Sciatic nerve (tissue), 2 donors: ENCODE data around the gene CASP9. TPM values are rescaled to one million over a fixed set of nuclear protein-coding genes. Genes with fewer than 3 reads are reported as not detected.
"Not testable (repeated sequence)": the region's sequence is repeated elsewhere in the genome, so short reads cannot be mapped to it uniquely, and the experiment has no call there.

Experiments
- ATAC-seq: fragments of 200-7000 bp; cut with Tn5 transposase; one replicate; pipeline ENCODE4 v1.9.1; 2020; ENCODE audit warnings: mild to moderate bottlenecking, moderate library complexity
- DNase-seq: peaks from one replicate; pipeline ENCODE4 v3.0.0-alpha.2; 2020; ENCODE audit warnings: low spot score
- intact Hi-C: fragments of 100-400 bp; cut with DNase I; formaldehyde crosslinking; loops from one replicate; pipeline ENCODE4 v1.14.2; 2022
- total RNA-seq: library from RNA; stranded (reverse); fragmentation: NEBNext Ultra II Directional; extraction: Animal tissue kit (Norgen Biotek cat#: 25700); gene quantifications from one replicate; pipeline ENCODE4 v1.2.1, GENCODE V29; 2021
- donor health status: DM: no; HTN: no; CAD: no.
- donor health status: DM: no; HTN: no; CAD: no.

The CASP9 gene
- total RNA-seq, 1 donor from 2014 or later: 25.1 TPM

DNA sequence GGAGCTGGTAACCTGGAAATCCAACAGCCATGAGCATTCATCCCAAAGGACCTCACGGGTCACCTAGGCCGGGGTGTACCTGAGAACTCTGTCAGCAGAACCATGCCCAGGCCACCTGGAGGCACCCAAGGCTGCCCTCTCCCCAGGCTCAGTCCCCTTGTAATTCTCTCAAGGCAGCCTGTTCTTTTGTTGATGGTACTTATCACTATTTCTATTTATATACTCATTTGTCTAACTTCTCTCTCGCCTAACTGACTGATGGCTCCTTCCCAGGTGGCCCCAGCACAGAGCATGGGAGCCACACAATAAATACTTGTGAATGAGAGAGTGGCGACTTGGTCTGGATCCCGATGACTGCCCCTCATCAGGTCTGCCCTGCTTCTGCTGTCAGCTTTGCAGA is 16.7 kb downstream of the CASP9 start:
- intact Hi-C loops: no loop called here
- ATAC-seq (no peak), DNase-seq (no peak)

DNA sequence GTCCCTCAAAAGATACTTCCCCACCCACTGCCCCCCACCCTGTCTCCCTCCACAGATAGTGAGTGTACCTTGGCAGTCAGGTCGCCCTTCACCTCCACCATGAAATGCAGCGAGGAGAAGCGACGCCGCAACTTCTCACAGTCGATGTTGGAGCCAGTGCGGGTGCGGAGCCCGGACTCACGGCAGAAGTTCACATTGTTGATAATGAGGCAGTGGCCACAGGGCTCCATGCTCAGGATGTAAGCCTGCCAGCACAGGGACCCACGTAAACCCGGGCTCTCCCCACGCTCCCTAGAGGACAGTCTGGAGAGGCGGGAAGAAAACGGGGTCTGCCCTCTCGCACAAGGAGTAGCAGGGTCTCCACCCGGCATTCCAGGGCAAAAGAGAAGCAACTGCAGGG is 17.2 kb downstream of the CASP9 start:
- intact Hi-C loops: no loop called here
- no peak for DNase-seq
- ATAC-seq: no peak

DNA sequence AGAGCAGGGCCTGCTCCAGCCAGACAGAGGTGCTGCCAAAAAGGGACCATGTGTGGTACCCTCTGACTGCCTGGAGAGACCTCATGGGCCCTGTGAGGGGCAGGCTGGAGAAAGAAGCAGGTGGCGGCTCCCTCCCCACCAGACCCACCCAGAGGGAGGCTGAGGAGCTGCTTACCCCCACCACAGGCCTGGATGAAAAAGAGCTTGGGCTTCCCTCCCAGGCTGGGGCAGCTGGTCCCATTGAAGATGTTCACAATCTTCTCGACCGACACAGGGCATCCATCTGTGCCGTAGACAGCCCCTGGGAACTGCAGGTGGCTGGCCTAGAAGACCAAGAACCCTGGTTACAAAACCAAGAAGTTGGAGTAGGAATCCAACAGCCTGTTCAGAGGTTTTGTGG is 19.6 kb downstream of the CASP9 start:
- DNase-seq: no peak
- ATAC-seq: no peak
- intact Hi-C loops: no loop called here

DNA sequence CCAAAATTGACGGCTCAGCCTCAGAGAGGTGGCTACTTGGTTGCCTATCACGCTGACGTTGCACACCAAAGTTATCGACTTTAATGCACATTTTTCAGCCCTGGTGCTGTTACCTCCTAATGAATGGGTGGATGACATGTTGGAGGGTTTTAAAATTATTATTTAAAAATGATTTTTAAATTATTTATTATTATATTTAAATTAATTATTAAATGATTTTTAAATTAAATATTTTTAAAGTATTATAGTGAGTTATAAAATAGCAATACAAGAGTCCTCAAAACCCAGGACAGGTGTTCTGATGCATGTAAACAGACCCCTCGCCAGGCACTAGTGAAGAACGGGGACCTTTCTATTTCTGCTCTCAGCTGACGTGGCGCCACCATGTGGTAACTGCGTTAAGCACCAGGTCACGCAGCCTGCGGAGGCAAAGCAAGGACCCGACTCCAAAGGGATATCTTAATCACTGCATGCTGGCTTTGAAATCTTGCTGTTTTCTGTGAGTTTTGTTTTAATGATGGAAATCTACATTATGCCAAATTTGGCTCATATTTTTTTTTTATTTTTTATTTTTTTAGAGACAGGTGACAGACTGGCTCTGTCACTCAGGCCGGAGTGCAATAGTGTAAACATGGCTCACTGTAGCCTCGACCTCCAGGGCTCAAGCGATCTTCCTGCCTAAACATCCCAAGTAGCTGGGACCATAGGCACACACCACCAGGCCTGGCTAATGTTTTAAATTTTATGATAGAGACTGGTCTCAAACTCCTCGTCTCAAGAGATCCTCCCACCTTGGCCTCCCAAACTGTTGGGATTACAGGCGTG is 22.6 kb downstream of the CASP9 start:
- no peak for ATAC-seq
- intact Hi-C loops: no loop called here
- DNase-seq: no peak

DNA sequence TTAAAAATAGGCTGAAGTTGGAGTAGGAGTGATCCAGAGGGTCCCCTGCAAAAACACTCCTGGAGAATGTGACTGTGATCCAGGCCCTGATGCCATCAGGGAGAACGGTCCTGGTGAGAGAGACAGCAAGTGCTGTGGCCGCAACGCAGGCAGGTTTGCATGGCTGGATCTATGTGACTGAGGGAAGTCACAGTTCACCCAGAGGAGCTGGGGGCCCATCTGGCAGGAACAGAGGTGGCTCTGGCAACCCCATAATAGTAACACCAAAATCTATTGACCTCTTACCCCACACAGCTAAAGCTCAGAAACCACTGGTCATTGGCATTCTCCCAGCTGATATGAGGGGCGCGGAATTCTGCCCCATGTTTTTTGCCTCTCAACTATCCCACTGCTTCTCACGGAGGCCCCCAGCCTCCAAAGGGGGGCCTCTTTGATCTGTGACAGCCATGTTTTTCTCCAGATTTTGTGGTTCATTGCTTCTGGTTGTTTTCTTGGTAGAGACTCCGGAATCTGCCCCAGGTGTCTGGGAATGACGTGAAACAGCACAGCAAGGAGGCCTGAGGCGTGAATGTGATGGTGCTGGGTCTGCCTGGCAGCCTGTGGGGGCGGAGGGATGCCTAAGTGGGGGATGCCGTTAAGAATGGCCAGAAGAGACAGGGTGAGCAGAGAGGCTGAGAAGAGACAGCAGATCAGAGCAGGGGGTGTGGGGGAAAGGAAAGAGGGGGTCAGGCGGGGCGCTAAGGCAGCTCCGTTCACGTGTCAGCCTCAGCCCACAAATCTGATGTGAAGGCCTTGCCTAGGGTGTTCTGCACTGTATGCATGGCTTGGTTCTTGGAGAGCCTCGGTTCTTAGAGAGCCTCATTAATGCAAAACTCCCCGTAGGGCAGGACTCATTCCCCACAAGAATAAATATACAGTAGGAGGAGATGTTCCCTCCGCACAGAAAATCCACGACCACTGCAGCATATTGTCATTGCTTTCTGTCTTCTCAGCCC is 23.5 kb downstream of the CASP9 start:
- DNase-seq (no peak), ATAC-seq (no peak)
- intact Hi-C loops: no loop called here

DNA sequence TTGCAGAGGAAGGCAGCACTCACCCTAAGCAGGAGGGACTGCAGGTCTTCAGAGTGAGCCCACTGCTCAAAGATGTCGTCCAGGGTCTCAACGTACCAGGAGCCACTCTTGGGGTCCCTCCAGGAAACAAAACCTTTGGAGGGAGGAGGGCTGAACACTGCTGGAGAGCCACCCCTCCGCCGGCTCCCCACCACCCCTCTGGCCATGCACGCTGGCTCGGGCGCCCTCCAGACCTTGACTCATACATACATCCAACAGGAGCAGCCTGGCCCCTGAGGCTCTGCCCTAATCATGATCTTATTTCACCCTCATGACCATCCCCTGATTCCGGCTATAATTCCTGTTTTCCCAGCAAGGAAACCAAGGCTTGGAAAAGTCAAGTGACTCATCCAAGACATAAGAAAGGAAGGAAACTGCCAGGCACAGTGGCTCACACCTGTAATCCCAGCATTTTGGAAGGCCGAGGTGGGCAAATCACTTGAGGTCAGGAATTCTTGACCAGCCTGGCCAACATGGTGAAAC is 30.1 kb downstream of the CASP9 start:
- intact Hi-C loops: no loop called here
- no peak for DNase-seq
- no peak for ATAC-seq

DNA sequence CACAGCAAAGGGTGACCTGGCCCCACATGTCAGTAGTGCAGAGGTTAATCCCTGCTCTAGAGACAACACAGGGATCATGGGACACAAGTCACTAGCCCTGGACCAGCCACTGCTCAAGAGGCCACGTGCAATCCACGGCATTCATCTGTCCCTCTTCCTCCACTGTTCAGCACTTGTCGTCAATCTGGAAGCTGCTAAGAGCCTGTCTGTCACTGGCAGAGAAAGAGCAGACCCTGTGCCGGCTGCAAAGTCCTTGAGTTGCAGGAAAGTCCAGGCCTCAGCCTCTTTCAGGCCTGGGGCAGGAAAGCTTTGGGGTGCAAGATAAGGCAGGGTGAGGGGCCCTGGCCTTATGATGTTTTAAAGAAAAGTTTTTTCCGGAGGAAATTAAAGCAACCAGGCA is 31.4 kb downstream of the CASP9 start:
- peak; percentile 20 for ATAC-seq
- DNase-seq: no peak
- intact Hi-C loops: no loop called here

DNA sequence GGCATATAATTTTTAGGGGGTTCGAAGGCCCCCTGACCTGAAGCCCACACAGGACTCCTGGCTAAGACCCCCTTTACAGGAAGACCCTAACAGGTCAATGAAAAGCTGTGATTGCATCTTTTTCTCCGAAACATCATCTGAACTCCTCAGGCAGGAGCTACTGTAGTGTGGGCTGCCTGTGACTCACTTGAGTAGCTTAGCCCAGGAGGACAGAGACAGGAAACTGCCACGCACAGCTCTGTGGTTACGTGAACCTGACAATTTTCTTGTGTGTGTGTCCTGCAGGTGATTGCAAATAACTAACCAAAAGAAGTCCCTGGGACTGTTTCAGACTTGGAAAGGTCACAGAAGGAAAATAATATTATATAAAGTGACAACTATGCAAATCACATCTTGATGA is 33.0 kb downstream of the CASP9 start:
- DNase-seq, intact Hi-C loops, ATAC-seq: not testable (repeated sequence)

DNA sequence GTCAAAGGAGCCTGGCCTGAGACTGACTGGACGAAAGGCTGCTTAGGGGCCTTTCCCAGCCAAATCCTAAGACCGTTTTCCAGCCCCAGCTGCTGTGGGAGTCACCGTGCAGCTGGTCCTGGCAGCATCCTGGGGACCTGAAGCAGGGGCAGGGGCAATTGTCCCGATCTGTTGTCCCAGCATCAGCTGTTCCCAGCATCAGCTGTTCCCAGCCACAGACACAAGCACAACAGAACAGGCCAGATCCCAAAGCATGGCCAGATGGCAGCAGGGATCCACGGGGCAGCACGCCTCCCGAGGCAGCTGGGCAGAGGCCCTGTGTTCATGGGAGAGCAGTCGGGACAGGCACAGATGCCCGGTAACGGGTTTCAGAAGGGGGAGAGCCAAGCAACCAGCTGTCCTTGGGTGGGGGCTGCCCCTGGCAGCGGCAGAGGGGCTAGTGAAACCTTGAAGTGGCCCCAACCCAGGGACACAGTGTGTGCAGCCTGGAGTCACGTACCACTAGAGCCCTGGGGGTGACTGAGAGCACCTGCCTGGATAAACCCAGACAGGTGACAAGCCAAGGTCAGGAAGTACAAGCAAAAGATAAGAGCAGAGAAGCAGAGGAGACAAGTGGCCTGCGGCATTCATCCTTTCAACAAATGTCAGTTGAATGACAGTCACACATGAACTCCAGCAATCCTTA is 34.8 kb downstream of the CASP9 start:
- no peak for ATAC-seq
- DNase-seq: no peak
- intact Hi-C loops: no loop called here

DNA sequence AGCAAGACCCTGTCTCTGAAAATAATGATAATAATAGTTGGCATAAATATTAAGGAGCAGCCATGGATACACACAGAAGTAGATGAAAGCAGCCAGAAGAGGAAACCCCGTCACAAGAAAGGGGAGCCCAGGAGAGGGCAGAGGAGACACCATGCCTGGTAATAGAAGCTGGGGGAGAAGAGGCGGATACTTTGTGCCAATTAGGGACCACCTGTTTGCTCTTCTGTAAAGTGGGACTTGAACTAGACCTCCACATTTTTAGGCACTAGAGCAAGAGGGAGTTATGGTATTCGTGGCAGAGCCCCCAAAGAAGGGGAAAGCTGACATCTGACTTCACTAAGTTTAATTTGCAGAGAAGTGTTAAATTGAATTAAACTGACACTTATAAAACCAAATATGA is 35.6 kb downstream of the CASP9 start:
- DNase-seq: no peak
- intact Hi-C loops: no loop called here
- no peak for ATAC-seq

DNA sequence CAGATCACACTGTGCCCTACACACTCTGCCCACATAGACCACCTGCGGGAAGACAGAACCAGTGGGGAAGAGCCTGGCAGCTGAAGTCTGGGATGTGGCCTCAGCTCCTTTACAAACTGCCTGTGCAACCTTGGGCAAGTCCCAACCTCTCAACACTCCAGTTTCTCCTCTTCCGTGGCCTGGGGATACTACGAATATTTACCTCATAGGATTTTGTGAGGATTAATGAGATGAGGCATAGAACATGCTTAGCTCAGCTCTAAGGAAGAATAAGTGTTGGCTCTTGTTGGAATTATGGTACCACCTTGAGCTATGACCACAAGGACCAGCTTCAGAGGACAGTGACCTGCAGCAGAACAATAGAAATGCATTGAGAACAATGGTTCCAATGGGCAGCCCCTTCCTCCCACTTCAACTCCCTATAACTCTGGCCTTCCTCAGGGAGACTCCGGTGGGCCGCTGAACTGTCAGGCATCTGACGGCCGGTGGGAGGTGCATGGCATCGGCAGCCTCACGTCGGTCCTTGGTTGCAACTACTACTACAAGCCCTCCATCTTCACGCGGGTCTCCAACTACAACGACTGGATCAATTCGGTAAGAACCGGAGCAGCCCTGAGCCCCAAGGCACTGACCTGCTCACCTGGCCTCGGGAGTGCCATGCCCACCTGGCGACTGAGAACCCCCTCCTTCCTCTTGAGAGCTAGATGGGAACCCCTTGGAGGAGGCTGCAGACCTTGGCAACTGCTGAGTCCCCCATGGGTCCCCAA is 37.0 kb downstream of the CASP9 start:
- DNase-seq, intact Hi-C loops, ATAC-seq: not testable (repeated sequence)

DNA sequence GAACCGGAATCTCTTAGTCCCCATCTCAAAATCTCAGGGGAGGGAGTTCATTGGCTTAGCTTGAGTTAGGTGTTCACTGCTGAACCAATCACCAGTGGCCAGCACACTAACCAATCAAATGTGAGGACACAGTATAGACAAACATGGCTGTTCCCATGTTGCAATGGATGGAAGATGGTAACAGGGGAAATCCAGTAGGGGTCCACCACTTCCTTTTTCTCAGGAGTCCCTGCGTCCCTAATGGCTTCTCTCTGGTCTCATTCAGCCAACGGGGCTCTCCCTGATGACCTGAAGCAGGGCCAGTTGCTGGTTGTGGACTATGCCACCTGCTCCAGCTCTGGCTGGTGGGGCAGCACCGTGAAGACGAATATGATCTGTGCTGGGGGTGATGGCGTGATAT is 38.4 kb downstream of the CASP9 start:
- intact Hi-C loops: no loop called here
- DNase-seq: no peak
- no peak for ATAC-seq

DNA sequence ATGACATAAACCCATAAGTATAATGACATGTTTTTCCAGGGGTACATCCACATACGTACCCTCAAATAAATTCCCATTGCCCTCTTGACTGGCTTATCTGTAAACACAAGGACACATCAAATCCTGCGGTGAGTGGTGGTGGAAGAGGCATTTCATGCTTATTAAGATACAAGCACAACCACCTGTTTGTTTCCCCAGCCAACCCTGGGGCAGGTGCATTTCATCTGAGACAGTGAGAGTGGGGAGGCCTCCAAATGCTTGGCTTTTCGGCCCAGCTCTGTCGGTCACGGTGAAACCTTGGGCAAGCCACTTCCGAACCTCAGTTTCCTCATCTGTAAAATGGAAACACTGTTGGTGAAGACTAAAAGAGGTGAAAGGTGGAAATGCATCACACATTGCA is 39.6 kb downstream of the CASP9 start:
- intact Hi-C loops, DNase-seq, ATAC-seq: not testable (repeated sequence)

DNA sequence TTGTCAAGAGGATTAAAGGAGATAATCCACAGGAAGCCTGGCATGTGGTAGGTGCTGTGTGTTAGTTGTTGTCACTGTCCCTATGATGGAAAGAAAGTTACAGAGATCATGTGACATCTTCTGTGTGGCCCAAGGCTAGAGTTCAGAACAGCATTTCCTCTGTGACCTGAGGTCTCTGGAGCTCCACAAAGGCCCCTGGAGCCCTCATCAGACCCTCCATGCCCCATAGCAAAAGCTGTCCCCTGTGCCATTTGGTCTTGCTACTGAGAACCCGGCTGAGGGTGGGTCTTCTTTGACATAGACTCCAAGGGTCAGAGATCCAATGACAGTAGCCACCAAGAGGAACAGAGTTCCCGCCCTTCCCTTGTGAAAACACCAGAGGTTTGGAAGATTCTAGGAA is 40.0 kb downstream of the CASP9 start:
- ATAC-seq: no peak
- intact Hi-C loops: no loop called here
- no peak for DNase-seq

DNA sequence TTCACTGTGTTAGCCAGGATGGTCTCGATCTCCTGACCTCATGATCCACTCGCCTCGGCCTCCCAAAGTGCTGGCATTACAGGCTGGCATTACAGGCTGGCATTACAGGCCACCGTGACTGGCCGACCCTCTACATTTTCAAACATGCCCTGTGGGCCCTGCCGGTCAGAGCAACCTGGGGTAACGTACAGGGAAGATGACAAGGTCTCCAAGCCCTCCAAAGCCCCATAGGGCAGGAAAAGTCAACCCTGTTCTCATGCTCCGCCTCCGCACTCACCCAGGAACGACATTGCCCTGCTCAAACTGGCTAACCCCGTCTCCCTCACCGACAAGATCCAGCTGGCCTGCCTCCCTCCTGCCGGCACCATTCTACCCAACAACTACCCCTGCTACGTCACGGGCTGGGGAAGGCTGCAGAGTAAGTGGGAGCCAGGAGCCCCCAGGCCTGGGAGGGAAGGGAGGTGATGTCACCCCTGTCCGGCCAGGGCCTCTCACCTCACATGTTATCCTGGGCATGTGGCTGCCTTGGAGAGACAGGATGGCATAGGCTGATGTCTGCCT is 41.0 kb downstream of the CASP9 start:
- intact Hi-C loops, ATAC-seq, DNase-seq: not testable (repeated sequence)

DNA sequence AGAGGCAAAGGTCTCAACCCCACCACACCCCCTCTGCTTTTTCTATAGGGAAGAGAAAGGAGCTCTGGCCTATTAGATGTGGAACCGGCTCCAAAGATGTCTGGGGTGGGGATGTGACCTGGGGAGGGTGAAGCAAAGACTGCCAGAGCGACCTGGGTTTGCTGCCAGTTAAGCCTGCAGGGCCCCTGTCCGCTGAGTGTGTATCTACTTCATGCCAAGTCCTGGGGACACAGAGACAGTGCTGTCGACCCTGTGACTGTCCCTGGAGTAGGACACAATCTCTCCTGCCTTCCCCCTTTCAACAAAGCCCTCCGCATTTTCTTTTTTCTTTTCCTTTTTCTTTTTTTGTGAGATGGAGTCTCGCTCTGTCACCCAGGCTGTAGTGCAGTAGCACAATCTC is 41.6 kb downstream of the CASP9 start:
- intact Hi-C loops, ATAC-seq, DNase-seq: not testable (repeated sequence)

DNA sequence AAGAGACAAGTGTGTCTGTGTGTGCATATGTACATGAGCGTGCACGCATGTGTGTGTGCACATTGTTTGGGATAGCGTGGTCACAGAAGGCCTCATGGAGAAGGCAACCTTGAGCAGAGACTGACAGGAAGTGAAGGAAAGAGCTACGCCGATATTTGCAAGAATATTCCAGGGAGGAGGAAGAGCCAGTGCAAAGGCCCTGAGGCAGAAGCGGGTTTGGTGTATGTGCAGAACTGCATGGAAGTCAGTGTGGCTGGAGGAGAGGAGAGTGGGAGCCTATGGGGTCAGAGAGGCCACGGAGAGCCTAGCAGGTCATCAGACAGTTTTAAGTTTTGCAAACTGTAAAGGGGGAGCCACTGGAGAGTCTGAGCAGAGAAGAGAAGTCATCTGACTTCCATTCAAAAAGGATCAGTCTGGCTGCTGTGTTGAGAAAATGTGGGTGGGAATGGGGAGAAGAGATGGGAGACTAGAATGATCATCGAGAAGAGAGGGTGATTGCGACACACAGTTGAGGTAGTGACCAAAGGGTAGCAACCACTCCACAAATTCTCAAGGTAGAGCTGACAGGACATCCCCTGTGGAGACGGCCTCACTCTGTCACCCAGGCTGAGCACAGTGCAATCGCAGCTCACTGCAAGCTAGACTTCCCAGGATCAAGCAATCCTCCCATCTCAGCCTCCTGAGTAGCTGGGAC is 44.2 kb downstream of the CASP9 start:
- no peak for ATAC-seq
- no peak for DNase-seq
- intact Hi-C loops: no loop called here
